Stimulated activated CD4-positive, alpha-beta T cell treated with anti-CD3 and anti-CD28 coated beads, TNF-alpha, amount 100 ng/mL, for 1 hour (primary cell): ENCODE measurements around the gene PTEN.

ENCODE experiments used
- DNase-seq, 3 donors: peaks; one replicate each; pipeline ENCODE4 v3.0.0-alpha.2; 2020; ENCODE audit warnings: low read depth in 3 of 3, low spot score in 1 of 3

The PTEN gene

DNA sequence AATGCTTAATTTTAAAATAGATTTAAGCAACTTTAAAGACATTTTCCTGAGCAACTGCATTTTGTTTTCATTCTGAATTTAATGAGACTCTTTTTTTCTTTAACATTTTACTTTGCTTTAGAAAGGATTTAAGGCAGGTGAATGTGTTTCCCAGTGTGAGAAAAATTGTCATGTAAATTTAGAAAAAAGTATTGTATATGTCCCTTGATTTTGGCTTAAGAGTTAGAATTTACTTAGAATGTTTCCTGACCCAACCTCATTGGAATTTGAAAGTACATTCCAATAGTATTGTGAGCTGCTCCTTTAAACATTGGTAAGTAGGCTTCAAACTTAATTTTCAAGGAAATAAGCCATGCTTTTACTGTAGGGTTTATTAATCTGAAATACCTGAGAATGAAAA, 110.2 kb downstream of the PTEN start:
- no peak for DNase-seq

- no peak for DNase-seq
Observed at GRCh38 chr10:87974130-87974529, 110.7 kb downstream of the PTEN start.

DNA sequence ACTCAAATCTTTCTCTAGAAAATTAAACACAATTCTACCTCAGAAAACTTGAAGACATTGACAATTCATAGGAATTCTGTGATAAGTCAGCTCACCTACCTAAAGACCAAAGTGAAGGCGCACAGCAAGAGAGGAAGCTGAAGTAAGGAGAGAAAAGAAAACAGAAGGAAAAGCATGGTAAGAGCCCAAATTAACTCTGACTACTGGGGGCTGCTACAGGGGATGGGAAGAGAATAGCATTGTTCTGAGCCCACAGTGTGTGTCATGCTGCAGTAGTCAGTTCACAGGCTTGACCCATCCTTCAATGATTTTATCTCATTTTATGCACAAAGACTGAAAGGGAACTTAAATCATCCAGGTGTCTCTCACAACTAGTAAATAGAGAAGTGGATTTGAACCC, 111.3 kb downstream of the PTEN start:
- DNase-seq: no peak

DNA sequence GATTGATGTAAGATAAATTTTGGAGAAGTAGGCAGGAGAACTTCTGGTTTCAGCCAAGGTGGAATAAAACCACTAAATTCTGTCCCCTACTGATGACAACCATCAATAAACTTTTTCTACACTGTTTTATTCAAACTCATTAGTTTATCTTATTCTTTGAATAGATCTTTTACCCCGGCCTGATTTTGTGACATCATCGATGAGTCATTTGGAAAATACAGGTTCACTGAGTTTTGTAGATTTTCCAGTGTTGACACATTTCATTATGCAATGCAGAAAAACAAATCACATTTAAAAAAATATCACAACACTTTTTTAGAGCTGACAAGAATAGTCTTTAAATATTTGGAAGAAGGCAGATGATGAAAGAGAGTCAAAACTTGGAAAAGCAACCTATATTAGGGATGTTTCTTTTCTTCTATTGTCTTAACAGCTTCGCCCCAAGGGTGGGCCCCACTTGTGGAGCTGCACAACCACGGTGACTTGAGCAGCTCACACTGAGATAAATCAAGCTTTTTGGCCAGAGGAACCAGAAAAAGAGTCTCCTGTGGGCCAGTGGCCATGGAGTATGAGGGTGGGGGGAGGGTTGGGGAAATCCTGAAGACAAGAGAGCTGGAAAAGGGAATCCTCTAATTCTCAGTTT, 112.8 kb downstream of the PTEN start:
- no peak for DNase-seq

DNA sequence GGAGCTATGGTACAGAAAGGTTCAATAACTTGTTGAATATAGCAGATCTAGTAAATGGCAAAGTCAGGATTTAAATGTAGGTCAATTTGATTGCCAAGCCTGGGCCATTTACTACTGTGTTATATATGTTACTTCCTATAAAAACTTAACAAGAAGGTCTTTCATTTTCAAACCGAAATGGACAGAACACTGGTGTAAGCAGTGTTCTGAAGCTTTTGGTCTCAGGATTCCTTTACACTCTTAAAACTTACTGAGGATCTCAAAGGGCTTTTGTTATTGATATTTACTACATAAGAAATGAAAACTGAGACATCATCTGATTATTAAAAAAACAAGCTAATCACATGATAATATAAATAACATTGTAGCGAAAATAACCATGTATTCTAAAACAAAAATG, 114.7 kb downstream of the PTEN start:
- no peak for DNase-seq

GRCh38 chr10:87979847-87980246, 116.4 kb downstream of the PTEN start:
- DNase-seq: no peak

DNA sequence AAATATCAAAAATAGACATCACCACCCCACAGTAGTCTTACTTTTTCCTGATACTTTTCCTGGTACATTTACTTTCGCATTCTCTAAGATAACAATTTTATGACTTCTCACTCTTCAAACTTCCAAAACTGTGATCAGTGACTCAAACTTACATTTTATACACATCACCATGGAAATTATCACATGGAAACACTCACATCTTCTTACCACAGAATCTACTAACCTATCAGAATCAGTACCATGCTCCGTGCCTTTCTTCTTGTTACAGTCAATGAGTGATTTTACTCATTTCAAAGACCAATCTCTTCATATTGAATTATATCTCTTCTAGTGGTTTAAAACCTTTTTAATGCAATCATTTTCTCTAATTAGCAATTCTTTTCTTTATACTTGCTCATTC, 120.3 kb downstream of the PTEN start:
- no peak for DNase-seq

DNA sequence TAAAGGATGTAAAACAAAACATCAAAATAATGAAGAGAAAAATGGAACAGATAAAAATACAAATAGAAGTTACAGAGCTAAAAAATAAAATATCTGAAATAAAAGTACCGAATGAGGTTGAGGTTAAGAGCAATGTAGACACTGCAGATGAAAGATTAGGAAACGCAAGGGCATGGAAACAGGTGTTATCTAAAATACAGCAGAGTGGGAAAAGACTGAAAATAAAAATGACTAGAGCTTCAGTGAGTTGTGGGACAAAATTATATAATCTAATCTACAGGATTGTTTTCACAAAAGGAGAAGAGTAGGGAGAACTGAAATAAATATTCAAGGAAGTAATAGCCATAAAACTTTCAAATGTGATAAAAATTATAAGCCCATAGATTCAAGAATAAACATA, 123.8 kb downstream of the PTEN start:
- DNase-seq: no peak

GRCh38 chr10:87991946-87992345, 128.5 kb downstream of the PTEN start:
- no peak for DNase-seq

GRCh38 chr10:88004451-88004850, 141.0 kb downstream of the PTEN start:
- DNase-seq: no peak

GRCh38 chr10:88006261-88006660, 142.8 kb downstream of the PTEN start:
- DNase-seq: no peak

- DNase-seq: no peak
Observed at GRCh38 chr10:88008866-88009470, 145.5 kb downstream of the PTEN start.

- DNase-seq: no peak
Observed at GRCh38 chr10:88012641-88013040, 149.2 kb downstream of the PTEN start.

DNA sequence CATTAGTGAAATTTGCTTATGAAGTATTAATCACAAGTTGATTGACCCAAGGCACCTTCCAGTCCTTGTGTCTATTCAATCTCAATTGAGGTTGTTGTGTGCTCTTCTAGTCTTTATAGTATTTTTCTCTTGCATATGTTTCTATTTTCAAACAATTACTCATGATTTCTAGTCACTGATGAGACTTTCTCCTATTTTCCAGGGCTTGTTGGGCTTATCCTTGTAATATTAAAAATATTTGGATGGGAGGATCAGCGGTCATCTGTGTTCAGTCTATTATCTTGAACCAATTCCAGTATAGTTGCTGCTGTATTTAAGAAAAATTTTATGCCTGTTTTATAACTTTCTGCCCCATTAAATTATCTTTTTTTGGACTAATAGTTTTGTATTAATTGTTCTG, 154.4 kb downstream of the PTEN start:
- DNase-seq: no peak

GRCh38 chr10:88019753-88020152, 156.3 kb downstream of the PTEN start:
- no peak for DNase-seq
